Endometrial microvascular endothelial cells (primary cell): ENCODE data around the gene ITSN1. TPM values are rescaled to one million over a fixed set of nuclear protein-coding genes. Genes with fewer than 3 reads are reported as not detected.
"Not testable (repeated sequence)": the region's sequence is repeated elsewhere in the genome, so short reads cannot be mapped to it uniquely, and the experiment has no call there.

Source experiments
- in situ Hi-C: cut with HindIII; loops from 2 replicates; pipeline ENCODE4 v1.10.0; 2017; ENCODE audit warnings: low sequenced_read_pairs, low pct_unique_long_range_greater_than_20kb; ENCODE audit errors: inconsistent ontology term
- total RNA-seq: library from RNA; depleted of rRNA; stranded (reverse); fragments of >200 nt; gene quantifications from one replicate; pipeline ENCODE4 v1.2.3, GENCODE V29; 2015; ENCODE audit errors: inconsistent ontology term

ITSN1 gene
- total RNA-seq, 1 donor from 2014 or later = 54.2 TPM

- in situ Hi-C loops = no loop called here
These were observed 281.9 kb downstream of the ITSN1 start for GRCh38 chr21:33924079-33924765.

DNA sequence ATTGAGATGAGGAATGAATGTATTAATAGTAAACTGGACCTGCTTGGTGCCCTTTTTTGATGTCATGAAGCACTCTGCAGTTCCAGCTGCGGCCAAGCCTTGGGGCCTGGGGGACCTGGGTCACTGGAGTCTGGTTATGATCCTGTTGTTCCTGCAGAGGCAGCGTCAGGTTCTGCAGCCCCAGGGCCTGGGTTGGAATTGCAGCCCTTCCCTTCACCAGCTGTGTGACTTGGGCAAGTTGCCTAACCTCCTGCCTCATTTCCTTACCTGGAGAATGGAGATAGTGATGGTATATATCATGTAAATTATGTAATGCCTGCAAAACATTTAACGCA, 282.4 kb downstream of the ITSN1 start:
- in situ Hi-C loops = no loop called here

DNA sequence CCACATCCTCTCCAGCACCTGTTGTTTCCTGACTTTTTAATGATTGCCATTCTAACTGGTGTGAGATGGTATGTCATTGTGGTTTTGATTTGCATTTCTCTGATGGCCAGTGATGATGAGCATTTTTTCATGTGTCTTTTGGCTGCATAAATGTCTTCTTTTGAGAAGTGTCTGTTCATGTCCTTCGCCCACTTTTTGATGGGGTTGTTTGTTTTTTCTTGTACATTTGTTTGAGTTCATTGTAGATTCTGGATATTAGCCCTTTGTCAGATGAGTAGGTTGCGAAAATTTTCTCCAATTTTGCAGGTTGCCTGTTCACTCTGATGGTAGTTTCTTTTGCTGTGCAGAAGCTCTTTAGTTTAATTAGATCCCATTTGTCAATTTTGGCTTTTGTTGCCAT, 283.9 kb downstream of the ITSN1 start:
- in situ Hi-C loops = not testable (repeated sequence)

DNA sequence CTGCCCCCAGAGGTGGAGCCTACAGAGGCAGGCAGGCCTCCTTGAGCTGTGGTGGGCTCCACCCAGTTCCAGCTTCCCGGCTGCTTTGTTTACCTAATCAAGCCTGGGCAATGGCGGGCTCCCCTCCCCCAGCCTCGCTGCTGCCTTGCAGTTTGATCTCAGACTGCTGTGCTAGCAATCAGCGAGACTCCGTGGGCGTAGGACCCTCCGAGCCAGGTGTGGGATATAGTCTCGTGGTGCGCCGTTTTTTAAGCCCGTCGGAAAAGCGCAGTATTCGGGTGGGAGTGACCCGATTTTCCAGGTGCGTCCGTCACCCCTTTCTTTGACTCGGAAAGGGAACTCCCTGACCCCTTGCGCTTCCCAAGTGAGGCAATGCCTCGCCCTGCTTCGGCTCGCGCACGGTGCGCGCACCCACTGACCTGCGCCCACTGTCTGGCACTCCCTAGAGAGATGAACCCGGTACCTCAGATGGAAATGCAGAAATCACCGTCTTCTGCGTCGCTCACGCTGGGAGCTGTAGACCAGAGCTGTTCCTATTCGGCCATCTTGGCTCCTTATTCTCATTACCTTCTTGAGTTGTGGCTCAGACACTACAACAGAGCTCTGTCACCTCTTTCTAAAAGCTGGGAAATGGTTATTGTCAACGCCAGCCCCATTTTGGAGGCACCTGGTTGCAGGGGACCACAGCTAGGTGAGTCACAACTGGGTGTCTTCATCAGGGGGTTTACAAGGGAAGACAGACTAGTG, 288.9 kb downstream of the ITSN1 start:
- in situ Hi-C loops = not testable (repeated sequence)

GRCh38 chr21:33931799-33932390, 289.6 kb downstream of the ITSN1 start:
- in situ Hi-C loops = no loop called here

DNA sequence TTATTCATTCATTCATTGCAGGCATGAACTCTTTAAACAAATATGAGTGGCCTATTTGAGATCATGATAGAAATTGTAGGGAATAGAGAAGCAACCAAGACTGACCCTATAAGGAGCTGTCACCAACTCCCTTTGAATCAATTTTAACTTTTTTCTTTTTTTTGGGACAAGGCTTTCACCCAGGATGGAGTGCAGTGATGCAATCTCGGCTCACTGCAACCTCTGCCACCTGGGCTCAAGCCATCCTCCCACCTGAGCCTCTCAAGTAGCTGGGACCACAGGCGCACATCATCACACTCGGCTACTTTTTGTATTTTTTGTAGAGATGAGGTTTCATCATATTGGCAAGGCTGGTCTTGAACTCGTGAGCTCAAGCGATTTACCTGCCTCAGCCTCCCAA, 290.4 kb downstream of the ITSN1 start:
- in situ Hi-C loops = no loop called here

- in situ Hi-C loops = no loop called here
These were observed 294.2 kb downstream of the ITSN1 start for GRCh38 chr21:33936301-33937038.

DNA sequence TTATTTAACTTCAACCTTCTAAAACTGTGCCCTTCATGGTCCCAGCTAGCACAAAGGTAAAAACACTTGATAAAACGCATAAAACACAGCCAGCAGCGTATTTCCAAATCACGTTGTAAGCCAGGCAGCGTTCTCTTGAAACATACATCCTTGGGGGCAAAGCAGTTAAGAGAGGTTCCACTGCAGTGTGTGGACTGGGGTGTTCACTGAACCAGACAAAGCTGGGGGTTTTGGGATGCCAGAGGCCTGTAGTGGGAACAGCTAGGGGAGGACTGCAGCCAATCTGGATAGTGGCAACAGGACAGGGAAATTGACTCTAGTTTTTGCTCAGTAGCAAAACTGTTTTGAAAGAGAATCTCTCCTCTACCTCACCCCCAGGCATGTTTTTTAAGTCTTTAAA, 294.8 kb downstream of the ITSN1 start:
- in situ Hi-C loops = no loop called here

DNA sequence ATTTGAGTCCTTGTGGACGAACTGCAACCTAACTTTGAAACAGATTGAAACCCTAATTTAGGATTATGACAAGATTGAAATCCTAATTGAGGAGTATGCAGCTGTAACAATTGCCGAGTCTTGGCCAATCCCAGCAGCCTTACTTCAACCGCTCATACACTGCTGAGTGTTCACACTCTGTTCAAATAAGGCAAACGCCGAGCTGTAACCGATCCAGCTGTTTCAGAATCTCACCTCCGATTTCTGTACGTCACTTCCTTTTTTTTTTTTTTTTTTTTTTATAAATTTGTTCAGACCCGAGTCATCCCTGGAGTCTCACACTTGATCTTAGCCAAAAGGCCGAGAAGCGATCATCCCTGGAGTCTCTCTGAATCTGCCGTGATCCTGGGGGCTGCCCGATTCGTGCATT, 295.6 kb downstream of the ITSN1 start:
- in situ Hi-C loops = no loop called here

GRCh38 chr21:33938381-33938780, 296.1 kb downstream of the ITSN1 start:
- in situ Hi-C loops = no loop called here

- in situ Hi-C loops = no loop called here
These were observed 296.9 kb downstream of the ITSN1 start for GRCh38 chr21:33939226-33939625.

DNA sequence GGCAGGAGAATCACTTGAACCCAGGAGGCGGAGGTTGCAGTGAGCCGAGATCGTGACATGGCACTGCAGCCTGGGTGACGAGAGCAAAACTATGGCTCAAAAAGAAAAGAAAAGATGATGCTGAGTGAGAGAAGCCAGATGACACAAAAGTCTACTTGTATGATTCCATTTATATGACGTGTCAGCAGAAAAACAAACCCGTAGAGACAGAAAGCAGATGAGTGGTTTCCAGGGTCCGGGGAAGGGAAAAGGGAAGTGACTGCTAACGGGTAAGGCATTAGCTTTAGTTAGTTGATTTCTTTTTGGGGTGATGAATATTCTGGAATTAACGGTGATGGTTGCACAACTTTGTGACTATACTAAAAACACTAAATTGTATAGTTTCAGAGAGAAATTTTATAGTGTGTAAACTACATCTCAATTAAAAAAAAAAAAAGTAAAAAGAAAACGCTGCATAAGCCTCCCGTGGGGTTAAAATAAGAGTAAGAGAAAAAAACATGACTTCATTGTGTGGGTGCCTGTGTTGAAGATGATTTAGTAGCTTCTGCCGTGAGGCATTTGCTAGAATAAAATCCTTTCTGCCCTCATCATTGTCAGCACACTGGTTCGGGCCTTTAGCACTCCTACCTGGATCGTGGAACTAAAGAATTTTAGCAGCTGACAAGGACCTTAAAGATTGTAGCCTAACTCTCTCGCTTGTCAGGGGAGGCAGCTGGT, 298.0 kb downstream of the ITSN1 start:
- in situ Hi-C loops = no loop called here

DNA sequence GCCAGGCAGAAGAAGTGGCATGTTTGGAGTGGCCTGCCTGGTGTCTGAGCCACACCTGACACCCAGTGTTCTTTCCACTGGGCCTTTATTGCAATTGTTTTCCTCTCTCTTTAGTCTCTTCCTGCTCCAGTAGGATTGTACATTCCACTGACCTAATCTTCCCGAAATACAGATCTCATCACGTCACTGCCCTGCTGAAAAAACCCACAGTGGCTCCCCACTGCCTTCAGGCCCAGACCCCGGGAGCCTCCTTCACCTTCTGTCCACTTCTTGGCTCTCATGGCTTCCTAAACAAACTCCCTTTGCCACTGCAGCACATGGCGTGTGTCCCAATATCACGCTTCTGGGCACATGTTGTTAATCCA, 298.6 kb downstream of the ITSN1 start:
- in situ Hi-C loops = no loop called here

DNA sequence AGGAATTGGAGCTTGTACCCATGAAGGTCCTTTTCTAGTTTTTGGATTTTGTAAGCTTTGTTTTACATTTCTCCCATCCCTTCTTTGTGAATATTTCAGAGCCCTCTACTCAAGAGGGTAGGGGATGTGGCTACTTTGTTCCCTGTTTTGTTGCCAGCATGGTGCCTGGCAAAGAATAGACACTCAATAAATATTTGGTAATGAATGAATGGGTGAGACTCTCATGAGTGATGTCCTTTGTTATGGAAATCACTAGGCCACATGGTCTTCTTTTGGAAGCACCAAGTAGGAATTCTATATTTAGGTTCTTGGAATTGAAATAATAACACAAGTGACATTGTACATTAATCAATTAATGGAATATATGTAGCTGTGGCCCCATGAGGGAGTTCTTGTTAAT, 300.1 kb downstream of the ITSN1 start:
- in situ Hi-C loops = no loop called here

GRCh38 chr21:33943293-33943692, 301.0 kb downstream of the ITSN1 start:
- in situ Hi-C loops = no loop called here

DNA sequence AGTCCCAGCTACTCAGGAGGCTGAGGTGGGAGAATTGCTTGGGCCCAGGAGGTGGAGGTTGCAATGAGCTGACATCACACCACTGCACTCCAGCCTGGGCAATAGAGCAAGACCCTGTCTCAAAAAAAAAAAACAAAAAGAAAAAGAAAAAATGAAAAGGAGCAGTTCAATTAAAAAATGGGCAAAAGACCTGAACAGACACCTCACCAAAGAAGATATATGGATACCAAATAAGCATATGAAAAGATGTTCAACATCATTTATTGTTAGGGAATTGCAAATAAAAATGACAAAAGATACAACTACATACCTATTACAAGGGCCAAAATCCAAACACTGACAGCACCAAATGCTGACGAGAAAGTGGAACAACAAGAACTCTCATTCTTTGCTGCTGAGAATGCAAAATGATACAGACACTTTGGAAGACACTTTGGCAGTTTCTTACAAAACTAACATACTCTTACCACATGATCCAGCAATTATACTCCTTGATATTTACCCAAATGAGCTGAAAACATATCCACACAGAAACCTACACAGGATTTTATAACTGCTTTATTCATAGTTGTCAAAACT, 302.0 kb downstream of the ITSN1 start:
- in situ Hi-C loops = no loop called here

DNA sequence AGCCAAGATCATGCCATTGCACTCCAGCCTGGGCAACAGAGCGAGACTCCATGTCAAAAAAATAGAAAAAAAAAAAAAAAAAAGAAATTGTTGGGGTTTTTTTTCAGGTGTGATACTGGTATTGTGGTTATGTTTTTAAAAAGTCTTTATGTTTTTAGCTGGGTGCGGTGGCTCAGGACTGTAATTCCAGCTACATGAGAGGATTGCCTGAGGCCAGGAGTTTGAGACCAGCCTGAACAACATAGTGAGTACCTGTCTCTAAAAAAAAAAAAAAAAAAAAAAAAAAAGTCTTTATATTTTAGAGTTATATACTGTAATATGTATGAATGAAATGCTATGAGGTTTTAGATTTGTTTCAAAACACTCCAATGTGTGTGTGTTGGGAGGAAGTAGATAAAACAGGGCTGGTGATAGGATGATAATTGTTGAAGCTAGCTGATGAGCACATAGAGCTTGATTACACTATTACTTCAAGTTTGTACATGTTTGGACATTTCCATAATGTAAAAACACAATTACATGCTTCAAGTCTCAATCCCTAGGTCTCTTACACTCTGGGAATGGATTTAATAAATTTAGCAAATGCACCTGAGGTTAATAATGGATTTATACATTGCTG, 303.5 kb downstream of the ITSN1 start:
- in situ Hi-C loops = no loop called here

DNA sequence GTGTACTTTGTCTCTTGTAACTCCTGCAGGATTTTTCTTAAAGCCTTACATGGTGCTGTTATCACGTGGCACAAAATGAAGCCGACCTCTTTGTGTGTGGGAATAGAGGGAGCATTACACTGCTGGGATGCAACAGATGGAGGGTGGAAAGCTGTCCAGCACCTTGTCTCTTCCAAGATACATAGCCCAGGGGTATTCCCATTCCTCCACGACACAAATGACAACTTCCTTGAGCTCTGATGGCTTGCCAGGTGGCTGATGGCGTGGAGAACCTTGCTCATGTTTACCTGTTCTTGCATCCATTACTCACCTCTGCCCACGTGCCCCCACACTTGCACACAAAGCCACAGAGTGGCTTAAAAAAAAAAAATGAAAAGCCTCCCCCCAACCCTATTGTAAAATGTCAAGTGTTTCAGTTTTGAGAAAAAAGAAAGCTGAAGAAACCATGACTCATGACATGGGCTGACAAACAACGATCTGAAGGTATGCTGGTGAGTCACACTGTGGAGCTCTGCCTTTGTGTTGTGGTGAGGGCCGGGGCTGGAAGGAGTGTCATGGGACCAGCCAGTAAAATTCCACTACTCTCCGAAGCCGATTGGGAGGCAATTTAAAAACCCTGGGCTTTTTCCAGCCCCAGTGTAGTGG, 305.3 kb downstream of the ITSN1 start:
- in situ Hi-C loops = no loop called here
